NCI-H1694 treated with DMSO at 0.1 percent for 48 hours (cell line): Measurements from ENCODE around the gene TMEM40.
"Not testable (repeated sequence)": the region's sequence is repeated elsewhere in the genome, so short reads cannot be mapped to it uniquely, and the experiment has no call there.

Experiments used
- DNase-seq: peaks from one replicate; lab custom pipeline; 2025; lab: John Stamatoyannopoulos, UW

Gene TMEM40

GRCh38 chr3:12775970-12776369, 16.9 kb upstream of the TMEM40 start:
- not testable (repeated sequence) for DNase-seq

GRCh38 chr3:12775226-12775625, 16.2 kb upstream of the TMEM40 start:
- no peak for DNase-seq

GRCh38 chr3:12774619-12775018, 15.6 kb upstream of the TMEM40 start:
- DNase-seq = no peak

- no peak for DNase-seq
Measured at GRCh38 chr3:12773710-12774086, 14.6 kb upstream of the TMEM40 start.

GRCh38 chr3:12773030-12773709, 14.1 kb upstream of the TMEM40 start:
- DNase-seq = no peak

- no peak for DNase-seq
Measured at GRCh38 chr3:12772462-12772861, 13.4 kb upstream of the TMEM40 start.

GRCh38 chr3:12771236-12771635, 12.2 kb upstream of the TMEM40 start:
- DNase-seq = no peak

GRCh38 chr3:12769761-12770160, 10.7 kb upstream of the TMEM40 start:
- no peak for DNase-seq

- no peak for DNase-seq
Measured at GRCh38 chr3:12768579-12769527, 9.8 kb upstream of the TMEM40 start.

GRCh38 chr3:12766541-12766940, 7.5 kb upstream of the TMEM40 start:
- DNase-seq = no peak

- DNase-seq = no peak
Measured at GRCh38 chr3:12764171-12764776, 5.2 kb upstream of the TMEM40 start.

GRCh38 chr3:12759693-12760565, 870 bp upstream of the TMEM40 start:
- DNase-seq = no peak

GRCh38 chr3:12758025-12758781, 856 bp downstream of the TMEM40 start:
- DNase-seq = no peak

- DNase-seq = no peak
Measured at GRCh38 chr3:12756635-12757034, 2.4 kb downstream of the TMEM40 start.

- DNase-seq = no peak
Measured at GRCh38 chr3:12756175-12756574, 2.9 kb downstream of the TMEM40 start.

- no peak for DNase-seq
Measured at GRCh38 chr3:12755754-12756153, 3.3 kb downstream of the TMEM40 start.

GRCh38 chr3:12754313-12754712, 4.7 kb downstream of the TMEM40 start:
- DNase-seq = no peak

- no peak for DNase-seq
Measured at GRCh38 chr3:12753275-12754028, 5.6 kb downstream of the TMEM40 start.

GRCh38 chr3:12752809-12753208, 6.2 kb downstream of the TMEM40 start:
- no peak for DNase-seq

- no peak for DNase-seq
Measured at GRCh38 chr3:12752102-12752501, 7.0 kb downstream of the TMEM40 start.
